NCI-H1092 (cell line): ENCODE results near the gene AMFR.

Source experiments
- DNase-seq: peaks from one replicate; lab custom pipeline; 2025; lab: John Stamatoyannopoulos, UW

AMFR gene

DNA sequence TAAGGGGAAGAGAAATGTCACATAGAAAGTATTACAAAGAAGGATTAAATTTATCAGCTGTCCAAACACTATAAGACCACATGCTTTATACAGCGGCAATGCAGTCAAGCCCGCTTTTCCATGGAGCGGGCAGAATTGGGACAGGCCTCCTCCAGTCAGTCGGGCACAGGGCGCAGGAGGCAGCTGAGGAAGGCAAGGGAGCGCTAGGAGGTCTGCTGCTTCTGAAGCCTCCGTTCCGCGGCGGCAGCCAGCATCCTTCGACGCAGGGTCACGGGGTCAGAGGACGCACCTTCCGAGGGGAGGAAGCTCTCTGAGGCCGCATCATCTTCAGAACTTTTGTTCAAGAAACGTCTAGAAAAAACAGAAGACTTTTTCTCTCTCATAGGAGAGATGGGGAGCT, 62.6 kb downstream of the AMFR start:
- no peak for DNase-seq

DNA sequence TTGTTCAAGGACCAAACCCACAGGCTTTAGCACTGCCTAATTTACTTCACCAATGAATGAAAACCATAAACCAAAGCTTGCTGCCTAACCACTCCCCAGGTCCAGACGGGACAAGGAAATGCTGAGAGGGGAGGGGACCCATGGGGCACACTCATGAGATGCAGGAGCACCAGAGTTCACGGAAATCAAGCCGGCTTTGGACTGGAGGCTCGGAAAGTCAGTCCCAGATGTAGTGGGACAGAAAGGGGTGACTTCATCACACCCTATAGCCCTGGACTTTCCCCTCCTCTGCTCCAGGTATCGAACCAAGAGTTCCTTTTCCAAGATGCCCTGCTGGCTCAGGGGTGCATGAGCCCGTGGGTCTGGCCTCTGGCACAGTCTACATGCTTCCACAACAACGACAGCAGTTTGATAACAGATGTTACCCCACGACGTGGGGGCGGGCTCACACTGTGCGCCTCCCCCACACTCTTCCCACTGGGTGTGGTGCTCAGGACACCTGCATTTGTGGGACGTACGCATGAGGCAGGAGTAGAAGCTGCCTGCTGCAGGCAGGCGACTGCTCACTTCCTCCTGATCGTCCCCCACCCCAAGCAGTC, 63.2 kb downstream of the AMFR start:
- no peak for DNase-seq

DNA sequence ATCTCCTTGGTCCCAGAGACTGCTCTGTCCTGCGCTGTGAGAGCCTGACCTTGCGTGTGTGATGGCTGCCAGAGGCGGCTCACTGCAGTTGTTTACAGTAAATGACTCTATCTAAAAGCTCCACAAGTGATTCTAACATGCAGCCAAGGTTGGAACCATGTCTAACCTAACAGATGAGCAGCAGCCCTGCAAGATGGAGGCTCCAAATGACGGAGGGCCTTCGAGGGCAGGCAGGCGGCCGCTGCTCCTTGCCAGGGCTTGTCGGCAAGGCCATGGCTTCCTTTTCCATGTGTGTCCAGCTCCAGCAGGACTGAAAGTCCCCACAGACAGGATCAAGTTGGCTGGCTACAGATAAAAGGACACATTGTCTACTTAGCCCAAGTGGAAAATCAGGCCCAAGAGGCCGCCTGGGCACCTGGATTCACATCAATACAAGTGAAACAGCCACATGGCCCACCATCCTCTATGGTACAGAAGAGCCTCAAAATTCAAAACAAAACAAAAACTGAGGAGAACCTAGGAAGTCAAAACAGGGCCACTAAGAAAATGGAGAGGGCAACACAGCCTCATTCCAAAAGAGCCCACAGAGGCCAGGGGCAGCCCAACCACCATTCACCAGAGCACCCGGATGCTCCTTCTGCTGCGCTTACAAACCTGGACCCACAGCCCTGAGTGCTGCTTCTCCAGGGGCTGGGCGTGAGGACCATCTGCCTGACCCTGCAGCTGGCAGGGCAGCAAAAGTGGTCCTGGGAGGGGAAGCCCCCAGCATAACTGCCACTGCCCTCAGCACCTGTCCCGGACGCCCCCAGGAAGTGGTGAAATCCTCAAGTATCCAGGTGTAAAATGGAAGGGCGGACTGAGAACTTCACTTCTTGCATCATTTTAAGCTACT, 65.0 kb downstream of the AMFR start:
- no peak for DNase-seq

DNA sequence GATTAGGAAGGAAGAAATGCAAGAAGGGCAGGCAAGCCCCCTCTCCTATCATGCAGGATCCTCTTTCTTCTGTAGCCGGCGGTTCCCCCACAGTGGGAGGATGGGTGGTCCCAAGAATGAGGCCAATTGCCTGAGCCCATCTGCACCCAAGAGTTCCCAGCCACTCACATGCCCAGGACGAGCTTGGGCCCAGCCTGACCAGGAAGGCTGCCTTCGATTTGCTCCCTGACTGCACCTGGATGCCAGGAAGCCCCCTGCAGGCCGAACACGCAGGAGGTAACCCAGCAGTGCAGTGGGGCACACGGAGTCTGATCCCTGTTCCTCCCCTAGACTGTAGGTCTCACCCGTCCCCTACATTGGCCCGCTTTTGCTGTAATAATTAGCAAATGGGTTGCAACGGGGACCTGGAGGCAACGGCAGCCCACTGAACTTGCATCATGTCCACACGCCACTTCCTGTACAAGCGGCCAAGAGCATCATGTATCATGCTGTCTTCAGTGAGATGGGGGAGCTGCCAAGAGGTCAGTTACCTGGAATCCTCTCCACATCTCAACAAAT, 67.5 kb downstream of the AMFR start:
- DNase-seq = no peak

DNA sequence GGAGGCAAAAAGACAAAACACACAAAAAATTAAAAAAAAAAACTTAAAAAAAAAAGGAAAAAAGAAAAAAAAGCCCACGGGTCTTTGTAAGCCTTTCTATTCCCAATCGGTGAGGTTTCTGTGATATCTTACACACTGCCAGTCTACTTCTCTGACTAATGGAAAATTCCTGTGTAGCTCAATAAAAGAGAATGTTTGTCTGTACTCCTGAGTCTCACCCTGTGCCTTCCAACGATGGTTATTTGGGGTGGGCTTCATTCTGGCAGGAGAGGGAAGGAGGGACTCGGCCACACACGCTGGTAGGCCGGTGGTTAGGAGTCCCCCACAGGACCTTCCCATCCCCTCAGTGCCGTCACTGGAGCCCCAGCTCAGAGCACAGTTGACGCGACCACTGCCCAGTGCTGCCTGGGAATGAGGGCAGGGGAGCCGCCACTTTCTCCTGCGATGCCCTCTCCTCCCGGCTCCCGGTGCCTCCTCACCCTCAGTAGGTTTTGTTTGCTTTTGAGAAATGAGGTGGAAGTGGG, 68.0 kb downstream of the AMFR start:
- DNase-seq = no peak

DNA sequence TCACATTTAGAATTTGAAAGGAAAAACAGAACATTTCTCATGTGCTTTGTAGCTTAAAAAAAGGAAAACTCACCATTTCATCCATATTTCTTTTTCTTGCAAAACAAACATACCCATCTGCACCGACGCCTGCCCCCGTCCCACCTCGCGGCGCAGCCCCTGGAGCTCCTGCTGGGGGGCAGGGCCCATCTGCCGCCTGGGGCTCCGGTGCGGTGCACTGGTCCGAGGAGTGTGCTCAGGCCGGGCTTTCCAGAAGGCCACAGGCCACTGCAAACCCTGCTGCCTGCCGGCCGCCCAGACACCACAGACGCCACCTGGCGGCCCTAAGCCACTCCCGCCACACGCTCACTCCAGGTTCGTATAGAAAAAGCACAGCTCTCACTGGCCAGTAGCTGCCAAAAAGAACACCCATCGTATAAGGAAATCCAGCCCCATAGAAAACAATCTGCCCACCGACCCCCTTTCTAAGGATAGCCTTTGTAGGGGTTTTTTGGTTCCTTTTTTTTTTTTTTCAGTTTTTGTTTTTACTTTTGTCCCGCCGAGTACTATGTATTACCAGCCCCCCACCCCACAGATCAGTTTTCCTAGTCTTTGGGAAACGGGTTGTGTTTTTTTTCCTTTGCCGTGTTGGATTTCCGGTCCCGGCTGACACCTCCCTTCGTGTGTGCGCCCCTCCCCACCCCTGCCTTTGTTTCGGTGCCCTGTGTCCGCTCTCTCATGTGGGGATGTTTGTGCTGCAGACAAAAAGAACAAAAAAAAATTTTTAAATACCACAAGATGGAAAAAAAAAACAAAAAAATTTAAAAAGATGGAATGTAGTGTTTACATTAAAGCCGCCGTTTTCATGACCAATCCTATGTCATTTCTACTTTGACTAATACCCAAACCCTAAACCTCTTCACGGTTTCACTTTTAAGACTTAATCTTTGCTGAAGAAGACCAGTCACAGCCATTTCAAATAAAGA, 68.8 kb downstream of the AMFR start:
- no peak for DNase-seq

DNA sequence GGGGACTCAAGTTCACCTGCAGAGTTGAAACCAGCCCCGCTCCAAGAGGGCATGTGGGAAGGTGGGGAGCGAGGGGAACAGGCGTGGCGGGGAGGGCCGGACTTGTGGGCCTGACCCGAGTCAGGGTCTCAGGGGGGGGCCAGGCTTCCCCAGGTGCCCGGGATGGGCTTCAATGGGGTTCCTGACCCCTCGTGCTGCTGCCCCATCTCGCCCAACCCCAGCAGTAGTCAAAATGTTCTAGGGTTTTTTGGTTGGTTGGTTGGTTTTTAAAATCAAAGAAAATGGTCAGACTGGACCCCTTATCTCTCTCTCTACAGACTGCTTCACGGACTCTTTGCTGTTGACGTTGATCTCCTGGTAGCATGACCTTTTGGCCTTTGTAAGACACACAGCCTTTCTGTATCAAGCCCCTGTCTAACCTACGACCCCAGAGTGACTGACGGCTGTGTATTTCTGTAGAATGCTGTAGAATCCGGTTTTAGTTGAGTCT, 69.5 kb downstream of the AMFR start:
- no peak for DNase-seq

DNA sequence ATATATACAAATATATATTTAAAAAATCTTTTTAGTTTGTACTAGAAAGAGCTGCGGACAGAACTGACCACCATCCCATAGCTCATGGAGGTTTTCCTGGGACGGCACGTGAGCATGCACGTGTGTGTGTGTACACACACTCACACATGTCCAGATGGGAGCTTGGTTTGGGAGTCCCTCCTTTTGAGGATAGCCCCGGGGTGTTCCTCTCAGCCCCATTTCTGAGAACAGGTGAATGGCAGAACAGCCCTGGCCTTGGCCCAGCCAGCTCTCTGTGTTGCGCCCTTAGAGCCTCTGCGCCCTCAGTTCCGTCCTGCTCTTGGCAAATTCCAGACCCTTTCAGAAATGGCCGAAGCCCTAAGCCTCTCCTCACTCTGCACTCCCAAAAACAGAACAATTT, 70.1 kb downstream of the AMFR start:
- no peak for DNase-seq

DNA sequence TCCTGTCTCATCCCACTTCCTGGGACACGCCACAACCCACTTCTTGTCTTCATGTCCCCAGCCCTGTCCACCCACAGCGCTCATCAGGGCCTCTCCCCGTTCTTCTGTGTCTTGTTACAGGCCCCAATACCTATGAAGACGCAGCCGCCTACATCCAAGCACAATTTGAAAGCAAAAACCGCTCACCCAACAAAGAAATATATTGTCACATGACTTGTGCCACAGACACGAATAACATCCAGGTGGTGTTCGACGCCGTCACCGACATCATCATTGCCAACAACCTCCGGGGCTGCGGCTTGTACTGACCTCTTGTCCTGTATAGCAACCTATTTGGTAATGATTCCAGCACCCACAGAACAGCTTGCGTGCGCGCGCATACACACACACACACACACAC, 70.6 kb downstream of the AMFR start:
- no peak for DNase-seq

DNA sequence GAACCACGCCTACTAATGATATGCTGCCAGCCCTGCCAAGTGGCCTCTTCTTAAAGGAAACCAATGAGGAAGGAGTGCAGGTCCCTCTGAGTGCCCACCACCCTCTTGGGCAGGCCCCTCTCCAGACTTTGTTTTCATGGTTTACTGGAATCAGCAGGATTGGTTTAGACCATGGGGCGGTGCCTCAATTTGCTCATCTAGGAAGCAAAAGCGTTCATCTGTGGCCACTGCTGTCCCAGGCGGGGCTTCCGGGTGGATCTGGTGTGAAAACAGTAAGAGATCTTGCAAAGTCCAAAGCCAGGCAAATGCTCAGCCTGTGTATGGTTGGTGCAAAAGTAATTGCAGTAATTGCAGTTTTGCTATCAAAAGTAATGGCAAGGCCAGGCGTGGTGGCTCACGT, 71.3 kb downstream of the AMFR start:
- DNase-seq = no peak

DNA sequence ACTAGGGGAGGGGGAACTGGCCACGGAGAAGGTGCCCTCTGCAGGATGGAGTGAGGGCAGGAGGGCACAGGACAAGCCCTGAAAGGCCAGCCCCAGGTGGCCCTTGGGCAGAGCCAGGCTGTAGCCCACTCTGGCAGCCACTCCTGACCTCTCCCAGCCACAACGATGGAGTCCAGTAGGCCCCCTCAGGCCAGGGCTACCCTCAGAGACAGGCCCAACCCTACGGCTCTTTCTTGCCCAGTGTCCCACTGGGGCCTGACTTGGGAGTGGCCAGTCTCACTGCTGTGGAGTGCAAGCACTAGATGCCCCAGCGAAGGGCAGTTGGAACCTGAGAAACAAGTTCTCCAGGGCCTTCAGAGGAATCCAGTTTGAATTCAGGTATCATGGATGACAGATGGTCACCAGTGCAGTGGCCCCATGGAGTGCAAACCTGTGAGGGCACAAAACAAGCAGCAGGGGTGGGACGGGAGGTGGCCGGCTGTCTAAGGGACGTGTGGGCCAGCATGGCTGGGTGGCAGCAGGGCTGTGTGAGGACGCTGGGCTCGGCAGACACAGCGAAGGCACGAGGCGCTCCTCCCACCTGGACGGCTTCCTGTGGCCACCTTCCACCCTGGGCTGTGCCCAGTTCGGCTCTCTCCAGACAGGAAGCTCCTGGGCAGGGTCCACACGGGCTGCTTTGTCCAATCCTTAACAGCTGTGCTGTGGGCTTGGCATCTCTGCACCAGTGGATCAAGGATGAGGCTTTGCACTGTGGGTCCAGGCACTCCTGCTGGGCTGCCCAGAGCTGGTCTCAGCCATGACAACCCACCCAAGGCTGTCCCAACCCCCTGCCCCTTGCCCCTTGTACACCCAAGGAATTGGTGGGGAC, 72.1 kb downstream of the AMFR start:
- no peak for DNase-seq

DNA sequence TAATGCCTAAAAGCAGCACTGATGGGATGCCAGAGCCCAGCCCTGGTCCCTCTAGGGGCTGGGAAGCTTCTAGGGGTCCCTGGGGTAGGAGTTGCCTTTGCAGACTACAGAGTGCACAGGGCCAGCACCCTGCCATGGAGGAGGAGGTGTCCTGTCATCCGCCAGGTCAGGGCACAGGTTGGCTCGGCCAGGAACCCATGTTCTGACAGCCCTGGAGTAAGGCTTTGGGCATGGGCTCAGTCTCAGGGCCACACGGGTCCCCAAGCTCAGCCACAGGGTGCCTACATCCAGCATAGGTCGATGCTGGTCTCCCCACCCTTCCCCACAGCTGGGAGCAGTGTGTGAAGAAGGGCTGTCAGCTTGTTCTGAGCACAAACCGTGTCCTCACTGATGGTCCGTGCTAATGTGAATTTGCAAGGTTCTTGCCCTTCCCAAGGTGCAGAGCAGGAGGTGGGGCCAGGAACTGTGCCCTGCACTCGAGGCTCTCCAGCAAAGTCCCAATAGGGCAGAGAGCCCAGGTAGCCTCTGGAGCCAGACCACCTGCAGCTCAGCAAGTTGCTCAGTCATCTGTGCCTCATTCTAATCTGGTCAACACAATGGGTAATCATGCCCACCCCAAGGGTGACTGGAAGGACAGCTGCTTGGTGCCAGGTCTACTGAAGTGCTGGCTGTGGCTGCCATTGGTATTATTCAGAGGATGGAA, 72.8 kb downstream of the AMFR start:
- no peak for DNase-seq

DNA sequence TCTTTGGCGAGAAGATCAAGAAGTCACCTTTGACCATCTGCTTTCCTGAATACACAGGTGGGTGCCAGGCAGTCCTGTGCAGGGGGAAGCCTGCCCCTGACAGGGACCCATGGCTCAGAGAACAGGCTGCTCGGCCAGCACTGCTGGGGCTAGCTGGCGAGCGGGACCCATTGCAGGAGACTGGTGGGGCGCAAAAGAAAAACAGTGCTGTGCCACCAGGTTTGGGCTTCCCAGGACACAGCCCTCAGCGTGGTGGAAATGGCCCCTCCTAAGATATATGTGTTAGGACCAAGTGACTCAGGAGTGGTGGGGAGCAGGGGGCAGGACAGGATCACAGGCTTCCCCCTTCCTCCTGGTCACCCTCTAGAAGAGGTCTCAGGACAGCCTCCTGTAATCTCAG, 73.9 kb downstream of the AMFR start:
- no peak for DNase-seq

DNA sequence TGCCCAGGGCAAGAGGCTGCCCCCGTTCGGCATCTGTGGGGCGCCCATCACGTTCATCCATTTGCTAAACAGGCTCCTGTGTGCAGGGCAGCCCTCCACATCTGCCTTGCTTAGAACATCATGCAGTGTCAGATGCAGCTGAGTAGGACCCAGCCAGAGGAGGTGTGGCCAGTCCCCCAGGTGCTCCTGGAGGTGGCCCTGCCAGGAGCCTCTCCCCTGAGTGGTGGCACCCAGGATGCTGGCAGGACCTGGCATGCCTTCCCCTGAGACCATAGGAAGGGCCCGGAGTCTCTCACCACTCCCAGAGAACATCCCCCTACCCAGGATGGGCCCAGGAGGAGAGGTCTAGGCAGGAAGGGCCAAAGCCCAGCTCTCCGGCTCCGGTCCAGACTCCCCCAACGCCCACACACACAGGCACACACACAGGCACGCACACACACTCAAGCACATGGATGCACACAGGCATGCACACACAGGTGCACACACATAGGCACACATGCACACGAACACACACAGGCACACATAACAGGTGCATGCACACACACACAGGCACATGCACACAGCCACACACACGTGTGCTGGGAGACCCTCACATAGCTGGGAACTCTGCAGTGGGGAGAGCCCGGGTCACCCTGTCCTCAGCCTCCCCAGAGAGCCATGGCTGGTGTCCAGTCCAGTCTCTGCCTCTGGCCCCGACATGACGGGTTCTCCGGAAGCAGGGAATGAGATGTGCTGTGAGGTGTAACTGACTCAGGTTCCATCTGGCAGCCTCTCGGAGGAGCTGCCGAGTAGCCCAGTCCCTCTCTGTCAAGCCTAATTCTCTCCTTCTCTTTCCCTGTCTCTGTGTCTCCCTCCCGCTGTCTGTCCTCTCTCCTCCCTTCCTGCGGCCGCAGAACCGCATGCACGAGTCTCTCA, 74.6 kb downstream of the AMFR start:
- DNase-seq = no peak

DNA sequence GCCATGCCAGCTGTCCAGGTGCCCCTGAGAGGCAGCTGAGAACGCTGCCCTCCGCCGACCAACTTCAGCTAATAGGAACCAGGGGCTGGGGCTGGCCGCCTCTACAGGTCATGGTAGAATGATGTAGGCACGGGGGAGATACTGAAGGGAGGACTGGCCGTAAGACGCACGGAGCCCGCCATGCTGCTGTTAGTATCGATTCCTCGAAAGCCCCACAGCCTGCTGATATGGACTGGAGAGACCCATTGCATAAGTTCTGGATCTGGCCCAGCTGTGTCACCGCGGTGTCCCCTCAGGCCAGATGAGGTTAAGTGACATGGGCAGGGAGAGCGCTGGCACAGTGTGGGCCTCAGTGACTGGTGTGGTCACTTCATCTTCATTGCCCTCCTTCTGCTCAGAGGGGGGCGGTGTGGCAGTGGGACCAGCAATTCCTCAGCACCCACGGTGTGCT, 75.6 kb downstream of the AMFR start:
- DNase-seq = no peak

DNA sequence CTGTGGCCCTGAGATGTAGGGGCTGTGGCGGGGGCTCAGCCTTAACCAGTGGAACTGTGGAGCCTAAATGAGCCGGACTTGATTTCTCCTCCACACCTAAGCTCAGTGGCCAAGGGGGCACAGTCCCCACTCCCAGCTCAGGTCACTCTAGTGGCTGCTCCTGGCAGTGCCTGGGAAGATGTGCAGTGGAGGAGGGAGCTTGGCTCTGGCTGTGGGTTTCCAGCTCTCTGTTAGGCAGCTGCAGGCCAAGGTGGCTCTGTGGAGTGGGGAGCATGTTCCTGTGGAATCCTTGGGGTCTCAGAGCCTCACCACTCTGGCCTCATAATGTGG, 76.3 kb downstream of the AMFR start:
- DNase-seq = no peak

DNA sequence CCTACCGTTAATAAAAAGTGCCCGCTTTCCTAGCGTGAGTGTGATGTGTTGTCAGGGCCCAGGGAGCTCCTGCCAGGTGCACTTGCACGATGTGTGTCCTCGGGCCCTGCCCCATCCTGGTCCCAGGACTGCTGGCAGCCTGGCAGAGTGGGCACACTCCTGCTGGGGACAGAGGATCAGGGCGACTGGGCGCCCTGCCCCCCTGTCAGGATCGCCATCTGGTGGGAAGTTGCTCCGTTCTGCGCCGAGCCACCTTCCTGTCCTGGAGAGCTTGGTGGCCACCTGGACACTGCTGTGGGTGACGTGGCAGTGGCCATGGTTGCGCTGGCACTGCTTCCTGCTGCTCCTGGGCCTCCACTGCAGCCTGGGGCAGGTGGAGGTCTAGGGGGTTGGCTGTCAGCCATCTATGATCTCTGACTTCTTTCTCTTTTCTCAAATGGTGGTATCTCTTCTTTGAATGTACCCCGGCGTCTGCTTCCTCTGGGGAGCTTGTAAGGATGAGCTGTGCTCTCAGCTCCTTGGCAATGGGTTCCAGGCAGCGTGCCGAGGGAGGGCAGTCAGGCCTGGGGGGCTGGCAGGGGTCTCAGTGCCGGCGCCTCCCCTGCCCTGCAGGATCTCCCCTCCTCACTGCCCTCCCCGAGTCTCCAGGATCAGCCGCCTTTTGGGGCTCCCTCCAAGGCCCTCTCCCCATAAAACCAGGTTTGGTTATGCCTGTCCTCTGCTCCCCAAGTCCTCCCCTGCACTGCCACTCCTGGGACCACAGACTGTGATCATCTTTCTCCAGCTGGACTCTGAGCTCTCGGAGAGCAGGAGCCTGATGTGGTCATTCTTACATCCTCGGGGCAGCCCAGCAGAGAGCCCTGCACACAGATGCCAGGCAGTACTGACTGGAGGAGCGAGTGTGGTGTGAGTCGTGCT, 76.9 kb downstream of the AMFR start:
- no peak for DNase-seq

DNA sequence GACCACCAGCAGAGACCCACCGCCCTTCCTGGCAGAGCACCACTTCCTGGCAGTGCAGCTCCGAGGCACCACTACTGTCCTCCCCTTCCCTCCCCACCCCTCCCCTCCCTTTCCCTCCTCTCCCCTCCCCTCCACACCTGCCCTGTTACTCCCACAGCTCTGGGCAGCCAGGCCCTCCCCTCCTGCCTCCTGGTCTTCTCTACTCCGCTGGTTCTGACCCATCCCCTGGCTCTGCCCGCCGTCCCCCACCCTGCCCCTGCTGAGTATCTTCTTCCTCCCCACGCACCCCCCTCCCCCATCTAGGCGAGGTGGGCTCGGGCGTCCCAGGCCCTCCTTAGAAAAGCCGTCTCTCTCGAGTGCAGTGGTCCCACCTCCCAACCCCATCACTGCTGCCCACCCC, 77.7 kb downstream of the AMFR start:
- DNase-seq = no peak
